ENCODE measurements around the gene KRTAP4-7.
"Not testable (repeated sequence)": the region's sequence is repeated elsewhere in the genome, so short reads cannot be mapped to it uniquely, and the experiment has no call there.

Gene KRTAP4-7

GRCh38 chr17:41040783-41041571, 43.0 kb upstream of the KRTAP4-7 start, which contains the start of gene KRTAP1-1:
TSS of gene KRTAP1-1 (minus strand) at chr17:41041450. CDS start at chr17:41041397, 53 bp downstream.
- not testable (repeated sequence) for H3K4me1 ChIP-seq (ENCODE audit: control insufficient read depth, insufficient read depth, low read depth, low read length); H3K4me2 ChIP-seq (ENCODE audit: low read length, poor library complexity, severe bottlenecking); H3K9me3 ChIP-seq (ENCODE audit: control insufficient read depth, low read length); H3K18ac ChIP-seq (ENCODE audit: low read depth in 1 of 2, low read length in 2 of 2); H2AFZ ChIP-seq (ENCODE audit: low read depth, low read length); H4K91ac ChIP-seq (ENCODE audit: low read length); H2BK120ac ChIP-seq (ENCODE audit: low read depth, low read length); H3K79me1 ChIP-seq (replicated peaks; ENCODE audit: low read length, poor library complexity, severe bottlenecking); H3K4me3 ChIP-seq (ENCODE audit: insufficient read depth in 1 of 2, low read depth in 1 of 2, low read length in 2 of 2); H3K9ac ChIP-seq (ENCODE audit: low read length); H3K14ac ChIP-seq (ENCODE audit: low read length in 2 of 2); H2BK12ac ChIP-seq (ENCODE audit: low read length in 2 of 2); H2BK15ac ChIP-seq (ENCODE audit: low read depth, poor library complexity, severe bottlenecking); H2AK5ac ChIP-seq (ENCODE audit: low read length, severe bottlenecking); H3K4ac ChIP-seq (ENCODE audit: low read depth in 1 of 2, low read length in 2 of 2); H4K8ac ChIP-seq (ENCODE audit: low read length); H3K27ac ChIP-seq (ENCODE audit: low read length, poor library complexity, severe bottlenecking); H3K23ac ChIP-seq (ENCODE audit: low read length in 2 of 2); H3K36me3 ChIP-seq (ENCODE audit: control insufficient read depth in 1 of 2, insufficient read depth in 2 of 2, low read depth in 1 of 2, low read length in 2 of 2); H3K27me3 ChIP-seq (ENCODE audit: control insufficient read depth in 1 of 2, insufficient read depth in 1 of 2, low read length in 2 of 2); H2BK5ac ChIP-seq (ENCODE audit: low read depth, low read length, poor library complexity, severe bottlenecking); DNase-seq
- 88% methylated on average over 12 of the region's 14 CpGs for WGBS

- H2AK5ac ChIP-seq (ENCODE audit: low read length, severe bottlenecking): no peak overlapping the region
- no peak overlapping the region for H2BK5ac ChIP-seq (ENCODE audit: low read depth, low read length, poor library complexity, severe bottlenecking)
- no peak overlapping the region for H2BK12ac ChIP-seq (ENCODE audit: low read length in 2 of 2)
- DNase-seq: no peak
- no peak overlapping the region for H3K18ac ChIP-seq (ENCODE audit: low read depth in 1 of 2, low read length in 2 of 2)
- H3K14ac ChIP-seq (ENCODE audit: low read length in 2 of 2): no peak overlapping the region
- H4K8ac ChIP-seq (ENCODE audit: low read length): no peak overlapping the region
- no peak overlapping the region for H3K4me3 ChIP-seq (ENCODE audit: insufficient read depth in 1 of 2, low read depth in 1 of 2, low read length in 2 of 2)
- no peaks in the 10 kb centered on the region for H3K79me1 ChIP-seq (replicated peaks; ENCODE audit: low read length, poor library complexity, severe bottlenecking)
- H2AFZ ChIP-seq (ENCODE audit: low read depth, low read length): no peak overlapping the region
- no peak overlapping the region for H3K23ac ChIP-seq (ENCODE audit: low read length in 2 of 2)
- no peak overlapping the region for H2BK120ac ChIP-seq (ENCODE audit: low read depth, low read length)
- H3K27ac ChIP-seq (ENCODE audit: low read length, poor library complexity, severe bottlenecking): no peak overlapping the region
- no peaks in the 10 kb centered on the region for H3K36me3 ChIP-seq (ENCODE audit: control insufficient read depth in 1 of 2, insufficient read depth in 2 of 2, low read depth in 1 of 2, low read length in 2 of 2)
- no peaks in the 10 kb centered on the region for H3K27me3 ChIP-seq (ENCODE audit: control insufficient read depth in 1 of 2, insufficient read depth in 1 of 2, low read length in 2 of 2)
- no peak overlapping the region for H3K9ac ChIP-seq (ENCODE audit: low read length)
- peaks cover 9% of the 10 kb centered on the region for H3K4me1 ChIP-seq (ENCODE audit: control insufficient read depth, insufficient read depth, low read depth, low read length)
- H3K4ac ChIP-seq (ENCODE audit: low read depth in 1 of 2, low read length in 2 of 2): no peak overlapping the region
- no peak overlapping the region for H3K4me2 ChIP-seq (ENCODE audit: low read length, poor library complexity, severe bottlenecking)
- no peak overlapping the region for H4K91ac ChIP-seq (ENCODE audit: low read length)
- WGBS: no CpG with 5 or more reads among the region's 1 CpG
- H2BK15ac ChIP-seq (ENCODE audit: low read depth, poor library complexity, severe bottlenecking): no peak overlapping the region
- peaks cover 3% of the 10 kb centered on the region for H3K9me3 ChIP-seq (ENCODE audit: control insufficient read depth, low read length)
Measured at GRCh38 chr17:41042953-41043352, 41.0 kb upstream of the KRTAP4-7 start.

- H3K9me3 ChIP-seq (ENCODE audit: control insufficient read depth, low read length); H3K18ac ChIP-seq (ENCODE audit: low read depth in 1 of 2, low read length in 2 of 2); H3K4ac ChIP-seq (ENCODE audit: low read depth in 1 of 2, low read length in 2 of 2); H3K4me3 ChIP-seq (ENCODE audit: insufficient read depth in 1 of 2, low read depth in 1 of 2, low read length in 2 of 2); H3K36me3 ChIP-seq (ENCODE audit: control insufficient read depth in 1 of 2, insufficient read depth in 2 of 2, low read depth in 1 of 2, low read length in 2 of 2); H4K91ac ChIP-seq (ENCODE audit: low read length); DNase-seq; H2BK12ac ChIP-seq (ENCODE audit: low read length in 2 of 2); H3K23ac ChIP-seq (ENCODE audit: low read length in 2 of 2); H2BK120ac ChIP-seq (ENCODE audit: low read depth, low read length); H3K27me3 ChIP-seq (ENCODE audit: control insufficient read depth in 1 of 2, insufficient read depth in 1 of 2, low read length in 2 of 2); H3K4me2 ChIP-seq (ENCODE audit: low read length, poor library complexity, severe bottlenecking); H2BK5ac ChIP-seq (ENCODE audit: low read depth, low read length, poor library complexity, severe bottlenecking); H2AFZ ChIP-seq (ENCODE audit: low read depth, low read length); H3K79me1 ChIP-seq (replicated peaks; ENCODE audit: low read length, poor library complexity, severe bottlenecking); H3K14ac ChIP-seq (ENCODE audit: low read length in 2 of 2); H3K9ac ChIP-seq (ENCODE audit: low read length); H2AK5ac ChIP-seq (ENCODE audit: low read length, severe bottlenecking); H4K8ac ChIP-seq (ENCODE audit: low read length); H3K4me1 ChIP-seq (ENCODE audit: control insufficient read depth, insufficient read depth, low read depth, low read length); H2BK15ac ChIP-seq (ENCODE audit: low read depth, poor library complexity, severe bottlenecking): not testable (repeated sequence)
- H3K27ac ChIP-seq (ENCODE audit: low read length, poor library complexity, severe bottlenecking): peak within 1 kb of the TSS; percentile 57
- WGBS: 93% methylated on average over 3 of the region's 33 CpGs
Measured at GRCh38 chr17:41046735-41047465, 37.0 kb upstream of the KRTAP4-7 start, which contains the start of gene KRTAP2-1. TSS of gene KRTAP2-1 (minus strand) at chr17:41047316. CDS start at chr17:41047267, 49 bp downstream.

- H3K18ac ChIP-seq (ENCODE audit: low read depth in 1 of 2, low read length in 2 of 2): no peak overlapping the region
- no peaks in the 10 kb centered on the region for H3K27me3 ChIP-seq (ENCODE audit: control insufficient read depth in 1 of 2, insufficient read depth in 1 of 2, low read length in 2 of 2)
- H3K4ac ChIP-seq (ENCODE audit: low read depth in 1 of 2, low read length in 2 of 2): no peak overlapping the region
- DNase-seq: peak; percentile 31
- H3K4me2 ChIP-seq (ENCODE audit: low read length, poor library complexity, severe bottlenecking): no peak overlapping the region
- no peak overlapping the region for H2BK15ac ChIP-seq (ENCODE audit: low read depth, poor library complexity, severe bottlenecking)
- no peak overlapping the region for H2BK12ac ChIP-seq (ENCODE audit: low read length in 2 of 2)
- 54% methylated on average over 6 of the region's 7 CpGs for WGBS
- H3K4me3 ChIP-seq (ENCODE audit: insufficient read depth in 1 of 2, low read depth in 1 of 2, low read length in 2 of 2): no peak overlapping the region
- H2AK5ac ChIP-seq (ENCODE audit: low read length, severe bottlenecking): peak overlapping the region; percentile 50
- H4K91ac ChIP-seq (ENCODE audit: low read length): no peak overlapping the region
- H3K23ac ChIP-seq (ENCODE audit: low read length in 2 of 2): no peak overlapping the region
- H3K27ac ChIP-seq (ENCODE audit: low read length, poor library complexity, severe bottlenecking): peak overlapping the region; percentile 57
- peak overlapping the region; percentile 7 for H3K9ac ChIP-seq (ENCODE audit: low read length)
- no peak overlapping the region for H2BK5ac ChIP-seq (ENCODE audit: low read depth, low read length, poor library complexity, severe bottlenecking)
- H3K9me3 ChIP-seq (ENCODE audit: control insufficient read depth, low read length): no peaks in the 10 kb centered on the region
- no peaks in the 10 kb centered on the region for H3K36me3 ChIP-seq (ENCODE audit: control insufficient read depth in 1 of 2, insufficient read depth in 2 of 2, low read depth in 1 of 2, low read length in 2 of 2)
- H2BK120ac ChIP-seq (ENCODE audit: low read depth, low read length): no peak overlapping the region
- no peak overlapping the region for H2AFZ ChIP-seq (ENCODE audit: low read depth, low read length)
- H3K79me1 ChIP-seq (replicated peaks; ENCODE audit: low read length, poor library complexity, severe bottlenecking): no peaks in the 10 kb centered on the region
- peaks cover 8% of the 10 kb centered on the region for H3K4me1 ChIP-seq (ENCODE audit: control insufficient read depth, insufficient read depth, low read depth, low read length)
- no peak overlapping the region for H3K14ac ChIP-seq (ENCODE audit: low read length in 2 of 2)
- no peak overlapping the region for H4K8ac ChIP-seq (ENCODE audit: low read length)
Measured at GRCh38 chr17:41048441-41048840, 35.5 kb upstream of the KRTAP4-7 start.

Measured in mesenchymal stem cell (in vitro differentiated cells and primary cell).